Measurements from ENCODE around the gene DUSP11.
"Not testable (repeated sequence)": the region's sequence is repeated elsewhere in the genome, so short reads cannot be mapped to it uniquely, and the experiment has no call there.

Gene DUSP11

DNA sequence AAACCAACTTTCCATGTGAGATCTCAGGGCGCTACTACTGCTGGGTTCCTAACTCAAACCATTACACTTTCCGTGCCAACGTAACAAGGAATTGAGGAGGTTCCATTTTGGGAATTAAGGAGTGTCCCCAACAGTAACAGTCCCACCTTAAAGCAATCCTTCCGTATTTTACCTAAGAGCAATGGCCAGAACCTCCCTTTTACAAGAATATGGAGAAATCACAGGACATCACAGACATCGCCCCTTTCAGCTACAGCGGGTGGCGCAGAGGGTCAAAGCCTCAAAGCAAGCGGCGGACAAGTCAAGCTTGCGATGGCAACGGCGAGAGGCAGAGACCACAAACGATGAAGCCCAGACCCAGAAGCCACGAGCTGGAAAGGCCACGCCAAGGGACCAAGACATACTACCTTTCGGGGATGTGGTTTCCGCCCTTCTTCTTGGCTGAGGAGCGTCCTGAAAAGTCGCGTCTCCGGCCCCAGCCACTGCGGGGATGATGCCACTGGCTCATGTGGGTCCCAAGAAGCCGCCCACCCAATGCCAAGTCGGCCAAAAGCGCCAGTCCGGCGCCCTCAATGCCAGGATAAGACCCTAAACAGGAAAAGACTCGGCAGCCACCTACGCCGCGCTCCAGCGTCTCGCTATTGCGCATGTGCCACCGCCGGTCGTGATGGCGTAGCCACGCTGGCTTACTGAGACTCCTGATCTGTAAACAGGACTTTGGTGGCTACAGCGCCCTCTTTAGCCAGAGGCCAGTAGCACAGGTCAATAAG lies at the start of gene DUSP11:
Gene DUSP11 (minus strand): TSS at position 637 of the 770 bp plus-strand sequence. CDS start 129 bp downstream, at position 508.
- peak; percentile 99 for DNase-seq (ENCODE audit: low spot score)

DNA sequence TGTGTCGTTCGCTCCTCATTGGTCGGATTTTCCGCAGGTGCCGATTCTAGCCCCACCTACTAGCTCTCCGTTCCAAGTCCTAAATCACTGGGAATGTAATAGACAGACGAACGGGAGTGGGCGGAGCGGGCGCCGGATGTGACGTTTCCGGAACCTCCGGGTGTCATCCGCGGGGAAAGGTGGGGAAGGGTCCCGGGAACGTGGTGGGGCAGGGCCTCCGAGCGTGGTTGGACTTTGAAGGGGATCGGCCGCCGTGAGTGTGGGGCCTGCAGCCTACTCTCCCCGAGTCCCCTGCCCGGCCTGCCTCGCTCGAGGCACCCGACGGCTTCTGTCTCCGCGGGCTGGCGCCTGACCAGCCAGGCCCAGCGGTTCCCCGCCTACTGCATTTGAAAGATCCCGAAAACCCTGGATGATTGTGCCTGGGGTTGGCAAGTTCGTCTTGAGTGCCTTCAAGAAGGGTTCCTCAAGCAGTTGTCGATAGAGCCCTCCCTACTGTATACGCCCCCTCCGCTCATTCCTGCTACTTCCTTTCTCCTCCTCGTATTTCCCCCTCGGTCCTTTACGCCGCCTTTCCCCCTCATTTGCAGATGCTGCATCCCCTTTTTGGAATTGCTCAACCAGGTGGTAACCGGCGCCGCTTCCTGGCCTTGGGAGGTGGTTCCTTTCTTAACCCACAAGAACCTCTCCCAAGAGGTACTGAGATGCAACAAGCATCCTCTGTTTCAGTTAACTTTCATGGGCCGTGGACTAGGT lies 49.1 kb upstream of the DUSP11 start, which contains the start of gene STAMBP:
Gene STAMBP (plus strand): TSS at position 144 of the 753 bp plus-strand sequence. CDS start 1,896 bp downstream, outside the sequence.
- peak; percentile 97 for DNase-seq (ENCODE audit: low spot score)

DNA sequence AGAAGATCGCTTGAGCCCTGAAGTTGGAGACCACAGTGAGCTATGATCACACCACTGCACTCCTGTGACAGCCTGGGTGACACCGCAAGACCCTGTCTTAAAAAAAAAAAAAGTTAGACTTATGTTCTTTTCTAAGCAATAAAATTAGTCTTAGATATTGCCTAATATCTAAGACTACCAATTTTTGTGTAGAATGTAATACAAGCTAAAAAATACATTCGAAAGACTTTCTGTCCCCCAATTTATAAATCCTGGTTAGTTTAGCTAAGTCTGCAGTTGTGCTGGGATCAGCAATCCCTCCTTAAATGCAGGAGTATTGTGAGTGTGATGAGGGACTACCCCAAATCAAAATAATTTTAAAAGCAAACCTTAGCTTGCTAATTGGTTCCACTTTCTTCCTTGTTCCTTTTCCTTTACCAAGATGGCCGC lies 48.5 kb upstream of the DUSP11 start:
- no peak for DNase-seq (ENCODE audit: low spot score)

DNA sequence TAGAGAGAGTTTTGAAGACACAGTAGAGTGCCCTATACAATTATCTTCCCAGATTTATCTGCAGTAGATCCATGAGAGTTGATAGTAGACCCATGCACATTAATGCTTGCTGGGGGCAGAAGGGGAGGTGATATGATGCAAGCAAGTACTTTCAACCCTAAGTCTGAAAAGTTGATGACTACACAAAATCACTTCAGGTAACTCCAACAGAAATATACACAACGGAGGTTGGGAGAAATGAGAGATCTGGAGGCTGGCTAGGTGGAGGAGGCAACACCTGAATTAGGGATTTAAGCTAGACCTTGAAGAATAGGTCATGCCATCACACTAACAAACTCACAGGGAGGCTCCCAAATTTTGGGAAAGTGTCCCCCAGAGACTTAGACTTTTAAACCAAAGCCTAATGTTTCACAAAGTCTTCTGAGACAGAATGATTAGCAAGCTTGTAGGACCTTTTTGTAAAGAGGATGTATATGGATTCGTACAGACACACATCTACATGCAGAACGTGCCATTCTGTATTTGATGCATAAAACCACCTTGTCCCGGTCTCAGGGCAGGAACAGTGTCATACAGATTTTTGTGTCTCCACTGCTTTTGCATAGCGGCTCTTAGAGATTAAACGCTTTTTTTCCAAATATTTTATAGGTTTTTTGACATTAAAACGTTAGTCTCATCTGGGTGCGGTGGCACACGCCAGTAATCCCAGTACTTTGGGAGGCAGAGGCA lies 47.9 kb upstream of the DUSP11 start:
- DNase-seq (ENCODE audit: low spot score), result no peak

GRCh38 chr2:73827018-73827417 lies 47.1 kb upstream of the DUSP11 start:
- DNase-seq (ENCODE audit: low spot score), result peak; percentile 72

DNA sequence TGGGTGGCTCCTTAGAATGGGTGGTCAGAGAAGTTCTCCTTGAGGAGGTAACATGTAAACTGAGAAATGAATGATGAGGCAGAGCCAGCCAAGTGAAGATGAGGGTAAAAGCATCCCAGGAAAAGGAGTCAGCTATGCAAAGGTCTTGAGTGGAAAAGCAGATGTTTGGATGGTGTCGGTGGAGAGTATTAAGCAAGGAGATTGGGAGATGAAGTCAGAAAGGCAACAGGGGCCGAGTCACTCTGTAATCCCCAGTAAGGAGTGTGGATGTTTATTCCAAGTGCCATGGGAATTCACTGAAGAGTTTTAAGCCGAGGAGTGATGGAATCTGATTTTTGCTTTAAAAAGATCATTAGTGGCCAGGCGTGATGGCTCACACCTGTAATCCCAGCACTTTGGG lies 45.5 kb upstream of the DUSP11 start:
- DNase-seq (ENCODE audit: low spot score), result no peak

DNA sequence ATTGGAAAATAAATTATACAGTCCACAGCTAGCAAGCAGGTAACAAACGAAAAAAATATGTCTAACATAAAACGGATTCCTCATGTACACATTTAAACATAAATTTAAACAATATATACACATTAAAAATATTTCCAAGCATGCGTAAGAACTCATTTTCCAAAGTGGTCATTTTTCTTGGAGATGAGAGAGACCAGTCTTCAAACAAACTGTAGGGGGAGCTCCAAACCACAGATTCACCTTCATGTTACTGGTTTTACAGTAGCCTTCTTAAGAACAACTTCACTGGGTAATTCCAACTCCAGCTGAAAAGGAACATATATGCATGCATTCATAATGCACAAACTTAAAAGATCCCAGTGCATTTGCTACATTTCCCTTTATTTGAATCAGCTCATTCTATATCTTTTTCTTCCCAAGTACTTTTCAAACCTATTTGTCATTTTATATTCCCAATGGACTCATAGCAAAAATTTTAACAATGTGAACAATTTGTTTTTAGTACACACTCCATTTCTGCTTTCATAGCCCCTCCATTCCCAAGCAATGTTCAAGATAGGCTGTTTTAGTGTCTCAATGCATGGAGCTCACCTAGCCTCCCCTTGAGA lies 44.1 kb upstream of the DUSP11 start:
- peak; percentile 84 for DNase-seq (ENCODE audit: low spot score)

GRCh38 chr2:73823416-73823815 lies 43.5 kb upstream of the DUSP11 start:
- DNase-seq (ENCODE audit: low spot score), result no peak

GRCh38 chr2:73822991-73823390 lies 43.1 kb upstream of the DUSP11 start:
- peak; percentile 61 for DNase-seq (ENCODE audit: low spot score)

DNA sequence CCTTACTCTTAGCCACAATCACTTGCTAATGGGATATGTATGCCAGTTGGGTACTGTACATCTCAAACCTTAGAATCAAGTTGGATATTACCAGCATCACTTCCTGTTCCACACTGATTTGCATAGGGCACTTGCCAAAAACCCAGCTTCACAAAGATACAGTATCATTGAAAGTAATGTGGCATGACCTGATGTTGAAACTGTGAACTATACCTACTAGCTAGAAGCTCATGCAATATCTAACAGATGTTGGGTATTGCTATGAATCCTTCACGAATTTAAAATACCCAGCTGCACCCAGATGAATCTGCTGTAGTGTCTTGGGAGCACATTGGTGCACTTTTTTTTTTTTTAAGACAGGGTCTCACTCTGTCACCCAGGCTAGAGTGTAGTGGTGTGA lies 42.4 kb upstream of the DUSP11 start:
- DNase-seq (ENCODE audit: low spot score), result peak; percentile 78

- DNase-seq (ENCODE audit: low spot score), result no peak
Measured at GRCh38 chr2:73821669-73822068, 41.8 kb upstream of the DUSP11 start.

DNA sequence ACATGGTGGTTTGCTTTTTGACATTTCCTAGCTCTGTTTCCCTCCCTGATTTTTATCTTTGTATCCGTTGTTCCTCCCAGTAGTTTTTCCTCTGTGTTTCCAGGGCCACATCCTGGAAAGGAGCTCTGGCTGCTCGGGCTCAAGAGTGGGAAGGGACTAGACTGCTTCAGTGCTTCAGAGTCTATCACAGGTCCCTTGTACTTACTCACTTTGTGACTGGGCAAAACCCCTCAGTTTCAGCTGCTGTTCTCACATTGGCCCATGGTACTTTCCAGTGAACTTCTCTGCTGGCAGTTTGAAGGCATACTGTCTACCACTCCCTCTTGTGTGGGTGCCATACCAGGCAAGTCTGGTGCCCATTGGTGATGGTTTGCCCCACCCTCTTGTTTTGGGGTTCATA lies 41.3 kb upstream of the DUSP11 start:
- DNase-seq (ENCODE audit: low spot score), result no peak

- no peak for DNase-seq (ENCODE audit: low spot score)
Measured at GRCh38 chr2:73818296-73818695, 38.4 kb upstream of the DUSP11 start.

DNA sequence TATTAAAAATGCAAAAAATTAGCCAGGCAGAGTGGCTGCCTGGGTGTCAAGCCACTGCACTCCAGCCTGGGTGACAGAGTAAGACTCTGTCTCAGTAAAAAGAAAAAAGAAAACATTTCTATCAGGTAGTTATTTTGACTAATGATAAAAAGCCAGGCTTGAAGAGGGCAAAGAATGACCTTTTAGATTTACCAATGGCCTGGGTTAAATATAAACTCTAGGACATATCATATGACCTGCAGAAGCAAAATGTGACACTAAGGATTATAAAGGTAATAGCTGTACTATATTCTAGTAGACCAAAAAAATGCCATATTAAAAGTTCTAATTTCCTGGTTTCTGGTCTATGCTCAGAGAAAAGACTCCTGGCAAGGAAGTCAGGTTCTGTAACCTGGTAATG lies 32.7 kb upstream of the DUSP11 start:
- DNase-seq (ENCODE audit: low spot score), result no peak

DNA sequence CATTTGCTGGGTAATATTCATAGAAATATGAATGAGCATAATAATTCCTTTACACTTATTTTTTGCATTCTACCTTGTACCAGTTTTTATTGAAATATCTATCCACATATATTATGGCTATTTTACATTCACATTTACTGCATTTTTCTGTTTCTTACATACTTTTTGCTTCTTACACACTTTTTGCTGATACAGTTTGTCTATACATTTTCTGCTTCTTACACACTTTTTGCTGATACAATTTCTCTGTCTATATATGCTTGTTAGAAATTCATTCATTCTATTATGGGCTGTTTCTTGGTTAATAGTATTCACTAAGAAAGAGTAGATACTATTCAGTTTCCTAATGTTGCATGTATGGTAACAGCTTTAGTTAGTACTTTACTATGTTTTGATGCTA lies 32.0 kb upstream of the DUSP11 start:
- DNase-seq (ENCODE audit: low spot score), result no peak

DNA sequence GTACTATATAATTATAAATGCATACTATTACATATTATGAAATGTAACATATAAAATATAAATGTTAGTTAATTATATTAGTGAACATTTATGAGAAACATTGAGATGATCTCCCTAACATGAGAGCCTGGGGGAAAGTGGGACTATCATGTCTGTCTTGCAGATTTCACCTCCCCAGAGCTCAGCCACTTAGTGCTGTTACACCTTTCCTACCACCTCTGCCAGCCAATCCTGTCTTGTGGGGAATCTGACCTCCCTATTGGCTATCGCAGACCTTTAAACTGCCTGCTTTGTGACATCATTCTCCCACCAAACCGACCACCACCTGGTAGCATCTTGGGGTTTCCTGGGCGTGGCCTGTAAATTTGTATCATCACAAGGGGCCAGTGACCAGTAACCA lies 4.0 kb upstream of the DUSP11 start, which contains the start of gene C2orf78:
Gene C2orf78 (plus strand): TSS at position 301 of the 400 bp plus-strand sequence. CDS start 127 bp downstream, outside the sequence.
- not testable (repeated sequence) for DNase-seq (ENCODE audit: low spot score)

GRCh38 chr2:73783402-73783801 lies 3.5 kb upstream of the DUSP11 start:
- not testable (repeated sequence) for DNase-seq (ENCODE audit: low spot score)

DNA sequence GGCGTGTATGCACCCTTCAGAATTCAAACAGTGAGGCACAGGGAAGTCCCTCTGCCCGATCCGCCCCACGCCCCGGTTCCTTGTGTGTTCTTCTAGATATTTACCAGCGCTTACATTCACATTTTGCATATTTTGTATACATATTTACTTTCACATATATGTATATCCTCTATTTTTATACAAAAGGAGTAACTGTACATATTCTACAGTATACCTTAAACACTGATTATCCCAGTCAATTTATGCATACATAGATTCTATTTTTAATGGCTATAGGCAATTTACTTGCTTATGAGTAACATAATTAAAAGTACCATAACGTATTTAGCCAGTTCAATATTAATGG lies 307 bp upstream of the DUSP11 start:
- DNase-seq (ENCODE audit: low spot score), result no peak

DNA sequence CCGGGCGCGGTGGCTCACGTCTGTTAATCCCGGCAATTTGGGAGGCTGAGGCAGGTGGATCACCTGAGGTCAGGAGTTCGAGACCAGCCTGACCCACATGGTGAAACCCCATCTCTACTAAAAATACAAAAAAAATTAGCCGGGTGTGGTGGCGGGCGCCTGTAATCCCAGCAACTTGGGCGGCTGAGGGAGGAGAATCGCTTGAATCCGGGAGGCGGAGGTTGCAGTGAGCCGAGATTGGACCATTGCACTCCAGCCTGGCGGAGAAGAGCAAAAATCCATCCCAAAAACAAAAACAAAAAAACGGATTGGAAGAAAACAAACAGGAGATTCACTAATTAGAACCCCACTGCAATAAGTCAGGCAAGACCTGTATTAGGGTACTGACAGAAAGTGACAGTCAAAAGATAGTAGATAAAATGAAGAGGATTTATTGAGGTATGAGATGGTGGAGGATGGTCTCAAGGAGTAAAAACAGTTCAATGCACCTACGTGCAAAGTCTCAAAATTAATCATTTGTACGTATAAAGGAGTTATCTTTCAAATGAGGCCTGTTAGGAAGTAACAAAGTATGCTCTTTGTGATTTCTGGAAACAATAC lies 936 bp downstream of the DUSP11 start:
- not testable (repeated sequence) for DNase-seq (ENCODE audit: low spot score)

- no peak for DNase-seq (ENCODE audit: low spot score)
Measured at GRCh38 chr2:73776869-73777519, 2.9 kb downstream of the DUSP11 start.

DNA sequence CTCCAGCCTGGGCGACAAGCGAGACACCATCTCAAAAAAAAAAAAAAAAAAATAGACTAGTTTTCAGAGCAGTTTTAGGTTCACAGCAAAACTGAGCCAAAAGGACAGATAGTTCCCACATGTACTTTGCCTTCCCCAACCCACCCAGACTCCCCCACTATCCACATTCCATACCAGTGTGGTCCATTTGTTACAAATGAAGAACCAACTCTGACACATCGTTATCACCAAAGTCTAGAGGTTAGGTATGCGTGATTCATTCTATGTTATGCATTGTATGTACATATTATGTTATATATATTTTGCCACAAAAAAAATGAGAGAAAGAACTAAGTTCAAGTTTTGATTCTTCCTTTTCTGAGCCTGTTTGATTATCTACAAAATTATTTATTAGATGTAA lies 3.5 kb downstream of the DUSP11 start:
- no peak for DNase-seq (ENCODE audit: low spot score)
